SK-N-SH (cell line): ENCODE data around the gene PLB1. TPM values are rescaled to one million over a fixed set of nuclear protein-coding genes. Genes with fewer than 3 reads are reported as not detected.

Experiments used
- CTCF ChIA-PET: fragments of 300-600, 350-600 bp; formaldehyde crosslinking; extraction: SDS; loops from one replicate; lab custom pipeline; 2021; lab: Yijun Ruan, JAX
- POLR2A ChIA-PET: fragments of 350-600 bp; sonication (Branson Sonifier 250); formaldehyde crosslinking; extraction: SDS; loops from one replicate; lab custom pipeline; 2020; ENCODE audit warnings: antibody characterized with exemption, inconsistent platforms; lab: Yijun Ruan, JAX
- DNase-seq: peaks from one replicate; pipeline ENCODE4 v3.0.0; 2012
- H2AFZ ChIP-seq: fragments of 200-600 bp; sonication (generic); 2 replicates; pipeline ENCODE4 v1.8.1; 2016; ENCODE audit warnings: antibody characterized with exemption, mild to moderate bottlenecking, low read depth
- H3F3A ChIP-seq: fragments of 200-600 bp; sonication (generic); replicated peaks from 2 replicates; pipeline ENCODE3; 2016; ENCODE audit warnings: antibody characterized with exemption, mild to moderate bottlenecking; ENCODE audit not compliant: insufficient read depth
- H3K27ac ChIP-seq, 2 experiments: fragments of 200-500 bp in 1 of 2; fragments of 200-600 bp in 1 of 2; sonication (Bioruptor generic) in 1 of 2; sonication (generic), shearing (Covaris generic) in 1 of 2; 2 replicates each; pipeline versions ENCODE4 v1.5.1 to v1.6.1; 2014 to 2016; ENCODE audit warnings: low read depth in 2 of 2, inconsistent platforms in 1 of 2, low read length in 1 of 2, mild to moderate bottlenecking in 1 of 2, mixed read lengths in 1 of 2
- H3K27me3 ChIP-seq: fragments of 200-600 bp; sonication (generic), shearing (Covaris generic); 2 replicates; pipeline ENCODE4 v1.6.1; 2016; ENCODE audit warnings: mixed run types; ENCODE audit not compliant: insufficient read depth
- H3K36me3 ChIP-seq, 2 experiments: fragments of 200-500 bp in 1 of 2; fragments of 200-600 bp in 1 of 2; sonication (Bioruptor generic) in 1 of 2; sonication (generic) in 1 of 2; replicated peaks in 1 of 2; 2 replicates each; pipeline versions ENCODE3 to v1.5.1; 2014 to 2016; ENCODE audit warnings: low read length in 1 of 2, mild to moderate bottlenecking in 1 of 2; ENCODE audit not compliant: insufficient read depth in 2 of 2, control insufficient read depth in 1 of 2
- H3K4me1 ChIP-seq, 2 experiments: fragments of 200-500 bp in 1 of 2; fragments of 200-600 bp in 1 of 2; sonication (Bioruptor generic) in 1 of 2; sonication (generic), shearing (Covaris generic) in 1 of 2; 2 replicates each; pipeline versions ENCODE4 v1.5.1 to v1.6.1; 2014 to 2016; ENCODE audit warnings: low read depth in 1 of 2, low read length in 1 of 2, mixed run types in 1 of 2; ENCODE audit not compliant: insufficient read depth in 2 of 2, control insufficient read depth in 1 of 2
- H3K4me2 ChIP-seq: fragments of 200-600 bp; sonication (generic), shearing (Covaris generic); 2 replicates; pipeline ENCODE4 v1.6.1; 2017; ENCODE audit warnings: mixed run types
- H3K4me3 ChIP-seq, 2 experiments: fragments of 200-500 bp in 1 of 2; fragments of 200-600 bp in 1 of 2; sonication (Bioruptor generic) in 1 of 2; sonication (generic), shearing (Covaris generic) in 1 of 2; 2 replicates each; pipeline versions ENCODE4 v1.5.1 to v1.8.1; 2014 to 2016; ENCODE audit warnings: low read depth in 2 of 2, inconsistent platforms in 1 of 2, low read length in 1 of 2, mild to moderate bottlenecking in 1 of 2, mixed read lengths in 1 of 2, moderate library complexity in 1 of 2
- H3K79me2 ChIP-seq: fragments of 200-600 bp; sonication (generic); 2 replicates; pipeline ENCODE4 v1.8.1; 2017; ENCODE audit warnings: mild to moderate bottlenecking; ENCODE audit not compliant: insufficient read depth
- H3K9ac ChIP-seq: fragments of 200-600 bp; sonication (generic); 2 replicates; pipeline ENCODE4 v1.6.1; 2017; ENCODE audit warnings: mixed run types
- H3K9me2 ChIP-seq: fragments of 200-600 bp; sonication (generic); 2 replicates; pipeline ENCODE4 v1.6.1; 2017; ENCODE audit warnings: mixed run types
- H3K9me3 ChIP-seq: fragments of 200-600 bp; sonication (generic); 2 replicates; pipeline ENCODE4 v1.6.1; 2017; ENCODE audit warnings: mixed run types, mild to moderate bottlenecking, moderate library complexity
- H4K20me1 ChIP-seq: fragments of 200-600 bp; sonication (generic); 2 replicates; pipeline ENCODE4 v1.6.1; 2017; ENCODE audit warnings: mild to moderate bottlenecking, mixed run types; ENCODE audit not compliant: insufficient read depth
- CTCF ChIP-seq: fragments of 200-600 bp; sonication (generic); IDR thresholded peaks from 2 replicates; pipeline ENCODE4 v1.6.1; 2017; ENCODE audit warnings: antibody characterized with exemption, mild to moderate bottlenecking, moderate library complexity
- ELF1 ChIP-seq: IDR thresholded peaks from 2 replicates; pipeline ENCODE4 v1.4.0; 2012
- EP300 ChIP-seq, 2 experiments: IDR thresholded peaks; 2 replicates each; pipeline versions ENCODE4 v1.4.0 to v1.6.1; 2012; ENCODE audit warnings: borderline replicate concordance in 1 of 2, low read depth in 1 of 2, low read length in 1 of 2
- EZH2phosphoT487 ChIP-seq: fragments of 200-600 bp; sonication (generic); IDR thresholded peaks from 2 replicates; pipeline ENCODE4 v1.6.1; 2017; ENCODE audit warnings: low read depth, mixed run types, mild to moderate bottlenecking, antibody characterized with exemption, moderate library complexity, borderline replicate concordance
- FOSL2 ChIP-seq: IDR thresholded peaks from 2 replicates; pipeline ENCODE4 v1.4.0; 2012; ENCODE audit warnings: low read depth, mild to moderate bottlenecking, moderate library complexity, borderline replicate concordance
- FOXJ3 ChIP-seq: sonication (generic); formaldehyde crosslinking; IDR thresholded peaks from 2 replicates; pipeline ENCODE4 v1.5.1; 2020; ENCODE audit warnings: mild to moderate bottlenecking, missing genetic modification reagents
- GABPA ChIP-seq: IDR thresholded peaks from 2 replicates; pipeline ENCODE4 v1.4.0; 2012; ENCODE audit warnings: low read depth, mild to moderate bottlenecking
- JUND ChIP-seq: IDR thresholded peaks from 2 replicates; pipeline ENCODE4 v1.4.0; 2012
- MAX ChIP-seq: IDR thresholded peaks from 2 replicates; pipeline ENCODE4 v1.4.0; 2012; ENCODE audit warnings: low read depth
- NFIC ChIP-seq: IDR thresholded peaks from 2 replicates; pipeline ENCODE4 v1.4.0; 2012; ENCODE audit warnings: borderline replicate concordance
- RAD21 ChIP-seq: IDR thresholded peaks from 2 replicates; pipeline ENCODE4 v1.6.1; 2012; ENCODE audit warnings: mild to moderate bottlenecking, low read length
- RFX5 ChIP-seq: IDR thresholded peaks from 2 replicates; pipeline ENCODE4 v1.6.1; 2012; ENCODE audit warnings: mild to moderate bottlenecking, improper control_type of control experiment, low read length
- RXRA ChIP-seq: IDR thresholded peaks from 2 replicates; pipeline ENCODE4 v1.4.0; 2012; ENCODE audit warnings: low read depth, mild to moderate bottlenecking, borderline replicate concordance
- SMC3 ChIP-seq: IDR thresholded peaks from 2 replicates; pipeline ENCODE4 v1.6.1; 2012; ENCODE audit warnings: low read depth, low read length, improper control_type of control experiment
- TCF12 ChIP-seq: IDR thresholded peaks from 2 replicates; pipeline ENCODE4 v1.4.0; 2012
- USF2 ChIP-seq: fragments of 150-350 bp; IDR thresholded peaks from 2 replicates; pipeline ENCODE4 v1.6.1; 2017; ENCODE audit warnings: antibody characterized with exemption, low read length, low read depth, borderline replicate concordance
- YY1 ChIP-seq: IDR thresholded peaks from 2 replicates; pipeline ENCODE4 v1.4.0; 2012; ENCODE audit warnings: low read depth, mild to moderate bottlenecking
- WGBS: methylation state at CpG from one replicate; pipeline ENCODE4 v1.1.6; 2017; ENCODE audit warnings: low lambda C conversion rate; 5-methylcytosine and 5-hydroxymethylcytosine counted together
- polyA plus RNA-seq, 3 experiments: library from polyadenylated mRNA; depleted of rRNA; stranded (reverse); fragments of >200 nt; gene quantifications; 2 replicates each; pipeline ENCODE4 v1.2.3, GENCODE V29; 2012
- TF ChIP-seq, protein P1 (sequence below): fragments of 150-350 bp; IDR thresholded peaks from 2 replicates; pipeline ENCODE4 v1.6.1; 2016; ENCODE audit warnings: mild to moderate bottlenecking, low read depth, low read length
- TF ChIP-seq, protein P2 (sequence below): IDR thresholded peaks from 2 replicates; pipeline ENCODE4 v1.4.0; 2012; ENCODE audit warnings: low read depth, borderline replicate concordance
- TF ChIP-seq, protein P3 (sequence below): IDR thresholded peaks from 2 replicates; pipeline ENCODE4; 2012

Gene PLB1
- polyA plus RNA-seq, 1 of the 3 experiments (the other 2 are of a cell fraction), result 0.10 TPM

GRCh38 chr2:28621172-28622100 is 125.6 kb downstream of the PLB1 start:
- Histone ChIP-seq H3K27me3 (no peaks in the 10 kb centered on the region), H3K27ac (peak overlapping the region in 1 of 2 experiments; percentile 73; a peak in 2 of 4 replicates), H3K4me2 (peak overlapping the region; percentile 14), H3K9ac (peak overlapping the region; percentile 21), H4K20me1 (no peaks in the 10 kb centered on the region), H3K36me3 (no peaks in the 10 kb centered on the region), H3K4me1 (peaks cover 0 to 2% of the 10 kb centered on the region in 2 experiments; a peak in 3 of 4 replicates), H3K4me3 (no peak overlapping the region), H3K79me2 (no peaks in the 10 kb centered on the region), H3K9me2 (no peaks in the 10 kb centered on the region), H3K9me3 (no peaks in the 10 kb centered on the region), H3F3A (no peaks in the 10 kb centered on the region), H2AFZ (peak overlapping the region; percentile 71)
- TF ChIP-seq FOXJ3, result no peak
- peak; percentile 21; the same call in 1 of the 2 replicates for TF ChIP-seq SMC3
- TF ChIP-seq GABPA, result 0 out of 2 replicates have a peak, but pooled peaks have one; percentile 41
- peak; percentile 34 for TF ChIP-seq RAD21
- peak; percentile 78 for TF ChIP-seq MAX
- TF ChIP-seq EZH2phosphoT487, result no peak
- TF ChIP-seq CTCF, result peak; percentile 47
- peak; percentile 25; the same call in 1 of the 2 replicates for TF ChIP-seq FOSL2
- TF ChIP-seq ELF1, result 0 out of 2 replicates have a peak, but pooled peaks have one; percentile 12
- peak; percentile 17; the same call in 1 of the 2 replicates for TF ChIP-seq TCF12
- TF ChIP-seq NFIC, result no peak
- ChIA-PET CTCF (interaction anchor here (0.6 to 2.8 kb wide), 4 partner anchors 9 to 130 kb away, joined by 3 to 14 read pairs (median 10); partner anchors contain the start of gene PPP1CB), POLR2A (no interaction called here)
- peak; percentile 47 for DNase-seq
- 61% methylated on average over 15 of the region's 15 CpGs for WGBS

- H3K4me2 ChIP-seq, result 0 out of 2 replicates have a peak overlapping the region, but pooled peaks have one; percentile 14
- no peaks in the 10 kb centered on the region for H3F3A ChIP-seq
- POLR2A ChIA-PET, result no interaction called here
- WGBS, result 59% methylated on average over 2 of the region's 2 CpGs
- no peak overlapping the region for H3K4me3 ChIP-seq
- no peaks in the 10 kb centered on the region for H3K36me3 ChIP-seq
- CTCF ChIA-PET, result interaction anchor here (1.0 kb wide), 1 partner anchor 41 kb away, joined by 3 read pairs; no protein-coding TSS in a partner anchor
- H2AFZ ChIP-seq, result peak overlapping the region; percentile 71
- no peaks in the 10 kb centered on the region for H3K9me3 ChIP-seq
- no peaks in the 10 kb centered on the region for H4K20me1 ChIP-seq
- no peaks in the 10 kb centered on the region for H3K79me2 ChIP-seq
- peak overlapping the region in 1 of 2 experiments; percentile 73; a peak in 2 of 4 replicates for H3K27ac ChIP-seq
- H3K4me1 ChIP-seq, result peaks cover 0 to 2% of the 10 kb centered on the region in 2 experiments
- H3K9ac ChIP-seq, result peak overlapping the region; percentile 21; the same call in 1 of the 2 replicates
- H3K9me2 ChIP-seq, result no peaks in the 10 kb centered on the region
- H3K27me3 ChIP-seq, result no peaks in the 10 kb centered on the region
- DNase-seq, result no peak
- no peak for TF ChIP-seq USF2
- TF ChIP-seq, protein P1, sequence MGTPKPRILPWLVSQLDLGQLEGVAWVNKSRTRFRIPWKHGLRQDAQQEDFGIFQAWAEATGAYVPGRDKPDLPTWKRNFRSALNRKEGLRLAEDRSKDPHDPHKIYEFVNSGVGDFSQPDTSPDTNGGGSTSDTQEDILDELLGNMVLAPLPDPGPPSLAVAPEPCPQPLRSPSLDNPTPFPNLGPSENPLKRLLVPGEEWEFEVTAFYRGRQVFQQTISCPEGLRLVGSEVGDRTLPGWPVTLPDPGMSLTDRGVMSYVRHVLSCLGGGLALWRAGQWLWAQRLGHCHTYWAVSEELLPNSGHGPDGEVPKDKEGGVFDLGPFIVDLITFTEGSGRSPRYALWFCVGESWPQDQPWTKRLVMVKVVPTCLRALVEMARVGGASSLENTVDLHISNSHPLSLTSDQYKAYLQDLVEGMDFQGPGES, result no peak
- no peak for TF ChIP-seq JUND
- TF ChIP-seq RFX5, result no peak
- TF ChIP-seq TCF12, result no peak
- no peak for TF ChIP-seq MAX
- TF ChIP-seq, protein P2, sequence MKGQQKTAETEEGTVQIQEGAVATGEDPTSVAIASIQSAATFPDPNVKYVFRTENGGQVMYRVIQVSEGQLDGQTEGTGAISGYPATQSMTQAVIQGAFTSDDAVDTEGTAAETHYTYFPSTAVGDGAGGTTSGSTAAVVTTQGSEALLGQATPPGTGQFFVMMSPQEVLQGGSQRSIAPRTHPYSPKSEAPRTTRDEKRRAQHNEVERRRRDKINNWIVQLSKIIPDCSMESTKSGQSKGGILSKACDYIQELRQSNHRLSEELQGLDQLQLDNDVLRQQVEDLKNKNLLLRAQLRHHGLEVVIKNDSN, result no peak
- TF ChIP-seq, protein P3, sequence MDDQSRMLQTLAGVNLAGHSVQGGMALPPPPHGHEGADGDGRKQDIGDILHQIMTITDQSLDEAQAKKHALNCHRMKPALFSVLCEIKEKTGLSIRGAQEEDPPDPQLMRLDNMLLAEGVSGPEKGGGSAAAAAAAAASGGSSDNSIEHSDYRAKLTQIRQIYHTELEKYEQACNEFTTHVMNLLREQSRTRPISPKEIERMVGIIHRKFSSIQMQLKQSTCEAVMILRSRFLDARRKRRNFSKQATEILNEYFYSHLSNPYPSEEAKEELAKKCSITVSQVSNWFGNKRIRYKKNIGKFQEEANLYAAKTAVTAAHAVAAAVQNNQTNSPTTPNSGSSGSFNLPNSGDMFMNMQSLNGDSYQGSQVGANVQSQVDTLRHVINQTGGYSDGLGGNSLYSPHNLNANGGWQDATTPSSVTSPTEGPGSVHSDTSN, result no peak
- no peak for TF ChIP-seq RXRA
- TF ChIP-seq YY1, result no peak
- no peak for TF ChIP-seq EP300 (IDR thresholded peaks at IDR 0.05; ENCODE audit: borderline replicate concordance in 1 of 2, low read depth in 1 of 2, low read length in 1 of 2)
Observed at GRCh38 chr2:28622101-28622499, 126.2 kb downstream of the PLB1 start.
